G401 (cell line): ENCODE data around the gene CASTOR1. TPM values are rescaled to one million over a fixed set of nuclear protein-coding genes. Genes with fewer than 3 reads are reported as not detected.

Experiments used
- DNase-seq: peaks from one replicate; pipeline ENCODE4 v3.0.0-alpha.2; 2015; ENCODE audit warnings: low spot score
- in situ Hi-C: cut with HindIII; loops from 2 replicates; pipeline ENCODE4 v1.10.0; 2016; ENCODE audit warnings: low sequenced_read_pairs, mixed read lengths
- total RNA-seq: library from RNA; depleted of rRNA; stranded (reverse); fragments of >200 nt; shearing (Covaris generic); gene quantifications from 2 replicates; pipeline ENCODE4 v1.2.3, GENCODE V29; 2014; rRNA removed

CASTOR1 gene
- total RNA-seq, 1 experiment from 2014 or later: 9.8 TPM

GRCh38 chr22:30240541-30241417 lies 48.5 kb downstream of the CASTOR1 start:
- DNase-seq: no peak
- in situ Hi-C loops: no loop called here

GRCh38 chr22:30239488-30240405 lies 49.6 kb downstream of the CASTOR1 start:
- in situ Hi-C loops: no loop called here
- DNase-seq: no peak

- in situ Hi-C loops: no loop called here
- peak; percentile 52 for DNase-seq
These were observed 50.4 kb downstream of the CASTOR1 start for GRCh38 chr22:30238661-30239487.

DNA sequence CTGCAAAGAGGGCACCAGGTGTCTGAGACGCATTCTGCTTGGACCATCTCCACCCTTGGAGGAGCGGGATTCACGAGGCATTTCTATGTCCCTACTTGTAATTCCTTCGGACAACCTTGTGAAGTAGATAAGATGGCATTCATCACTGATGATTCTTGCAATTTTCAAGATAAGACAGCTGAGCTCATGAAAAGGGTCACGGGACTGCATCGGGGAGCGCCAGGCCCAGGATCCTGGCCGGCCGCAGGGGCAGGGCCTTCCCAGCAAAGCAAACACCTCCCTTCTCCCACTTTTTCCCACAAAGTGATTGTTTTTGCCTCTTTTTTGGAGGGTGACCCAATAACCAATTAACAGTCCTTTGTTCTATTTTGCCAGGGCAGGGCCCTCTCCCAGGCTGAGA lies 51.2 kb downstream of the CASTOR1 start:
- in situ Hi-C loops: no loop called here
- no peak for DNase-seq

GRCh38 chr22:30236875-30237274 lies 52.4 kb downstream of the CASTOR1 start:
- no peak for DNase-seq
- in situ Hi-C loops: no loop called here

DNA sequence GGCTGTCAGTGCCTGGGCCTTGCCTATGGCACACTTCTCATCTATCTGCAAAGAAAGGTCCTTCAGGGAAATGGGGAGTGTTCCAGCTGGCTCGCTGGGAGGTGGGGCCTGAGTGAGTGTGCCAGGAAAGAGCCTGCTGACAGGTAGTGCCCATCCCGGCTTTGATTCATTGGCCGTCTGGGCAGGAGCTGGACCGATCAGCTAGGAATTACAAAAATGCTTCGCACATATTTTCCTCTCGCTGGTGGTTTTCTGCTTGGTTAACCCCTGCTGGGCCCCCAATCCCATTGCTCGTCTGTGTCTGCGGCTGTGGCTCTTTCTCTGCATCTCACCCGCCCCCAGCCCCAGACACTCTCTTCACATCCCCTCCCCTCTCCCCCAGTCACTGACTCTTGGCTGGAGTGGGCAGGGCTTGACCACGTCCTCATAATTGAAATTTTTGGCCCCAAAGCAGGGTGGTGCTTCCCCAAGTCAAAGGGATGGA lies 53.6 kb downstream of the CASTOR1 start:
- DNase-seq: peak; percentile 81

More for the DNA sequence above, 53.6 kb downstream of the CASTOR1 start:
- in situ Hi-C loops: no loop called here

Other genes starting within 250 kb of the CASTOR1 start
- 9.0 TPM in 1 of 2 replicates, not detected in the other for gene HORMAD2, start 209.0 kb downstream of the CASTOR1 start, total RNA-seq
- 24.5 and 36.5 TPM in 2 replicates for gene LIF, start 42.7 kb downstream of the CASTOR1 start, total RNA-seq
- gene OSM, start 22.7 kb downstream of the CASTOR1 start, total RNA-seq: not detected in 2 replicates
- 12.8 and 31.0 TPM in 2 replicates for gene TBC1D10A, start 37.4 kb upstream of the CASTOR1 start, total RNA-seq
- 16.5 and 25.5 TPM in 2 replicates for gene SF3A1, start 67.4 kb upstream of the CASTOR1 start, total RNA-seq
- 1.8 and 2.9 TPM in 2 replicates for gene CCDC157, start 67.5 kb upstream of the CASTOR1 start, total RNA-seq
- gene RNF215, start 97.9 kb upstream of the CASTOR1 start, total RNA-seq: 20.5 and 23.2 TPM in 2 replicates
- gene SEC14L2, start 107.5 kb upstream of the CASTOR1 start, total RNA-seq: 13.1 and 15.8 TPM in 2 replicates
- 79.7 and 96.7 TPM in 2 replicates for gene MTFP1, start 136.3 kb upstream of the CASTOR1 start, total RNA-seq
- not detected in 2 replicates for gene SEC14L3, start 182.5 kb upstream of the CASTOR1 start, total RNA-seq
- gene SEC14L4, start 216.2 kb upstream of the CASTOR1 start, total RNA-seq: not detected in 2 replicates